GM12875 (cell line): Measurements from ENCODE around the gene TRAIP.
"Not testable (repeated sequence)": the region's sequence is repeated elsewhere in the genome, so short reads cannot be mapped to it uniquely, and the experiment has no call there.

Experiments used
- H3K4me3 ChIP-seq: one replicate; pipeline ENCODE4 v1.5.1; 2011; ENCODE audit warnings: low read depth, low read length, control low read depth
- TF ChIP-seq, protein P1 (sequence below): IDR thresholded peaks from 2 replicates; pipeline ENCODE4 v1.5.1; 2011; ENCODE audit warnings: low read depth, mild to moderate bottlenecking, control low read depth, inconsistent platforms, low read length, moderate library complexity, borderline replicate concordance; ENCODE audit not compliant: insufficient read depth

TRAIP gene

DNA sequence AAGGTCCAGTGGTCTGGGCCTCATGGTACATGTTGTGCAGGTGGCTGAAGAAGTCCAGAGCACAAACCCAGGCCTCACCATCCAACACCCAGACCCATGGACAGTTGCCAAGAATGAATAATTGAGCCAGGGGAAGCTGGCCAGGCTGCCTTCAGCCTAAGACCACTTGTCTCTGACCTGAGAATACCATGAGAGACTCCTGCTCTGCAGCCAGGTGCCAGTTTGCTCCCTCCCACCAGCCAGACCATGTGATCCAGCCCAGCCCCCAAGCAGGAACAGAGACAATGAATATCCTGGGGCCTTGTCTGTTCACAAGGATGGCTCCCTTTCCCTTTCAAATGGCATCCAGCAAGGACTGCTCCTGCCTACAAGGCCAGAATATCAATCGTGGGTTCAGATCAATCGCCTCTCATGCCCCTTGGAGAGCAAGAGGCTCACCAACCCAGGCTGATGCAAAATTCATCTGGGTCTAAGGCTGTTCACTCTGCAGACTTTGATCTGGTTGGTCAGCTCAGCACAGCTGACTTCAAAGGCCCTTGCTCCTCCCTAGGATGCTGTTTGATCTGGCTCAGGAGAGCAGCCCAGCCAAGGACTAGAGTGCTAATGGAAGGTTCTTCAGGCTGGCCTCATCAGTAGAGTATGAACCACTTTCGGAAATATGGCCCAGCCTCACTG, 13.4 kb downstream of the TRAIP start:
- TF ChIP-seq, protein P1, sequence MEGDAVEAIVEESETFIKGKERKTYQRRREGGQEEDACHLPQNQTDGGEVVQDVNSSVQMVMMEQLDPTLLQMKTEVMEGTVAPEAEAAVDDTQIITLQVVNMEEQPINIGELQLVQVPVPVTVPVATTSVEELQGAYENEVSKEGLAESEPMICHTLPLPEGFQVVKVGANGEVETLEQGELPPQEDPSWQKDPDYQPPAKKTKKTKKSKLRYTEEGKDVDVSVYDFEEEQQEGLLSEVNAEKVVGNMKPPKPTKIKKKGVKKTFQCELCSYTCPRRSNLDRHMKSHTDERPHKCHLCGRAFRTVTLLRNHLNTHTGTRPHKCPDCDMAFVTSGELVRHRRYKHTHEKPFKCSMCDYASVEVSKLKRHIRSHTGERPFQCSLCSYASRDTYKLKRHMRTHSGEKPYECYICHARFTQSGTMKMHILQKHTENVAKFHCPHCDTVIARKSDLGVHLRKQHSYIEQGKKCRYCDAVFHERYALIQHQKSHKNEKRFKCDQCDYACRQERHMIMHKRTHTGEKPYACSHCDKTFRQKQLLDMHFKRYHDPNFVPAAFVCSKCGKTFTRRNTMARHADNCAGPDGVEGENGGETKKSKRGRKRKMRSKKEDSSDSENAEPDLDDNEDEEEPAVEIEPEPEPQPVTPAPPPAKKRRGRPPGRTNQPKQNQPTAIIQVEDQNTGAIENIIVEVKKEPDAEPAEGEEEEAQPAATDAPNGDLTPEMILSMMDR = no peak
- no peak overlapping the region for H3K4me3 ChIP-seq

DNA sequence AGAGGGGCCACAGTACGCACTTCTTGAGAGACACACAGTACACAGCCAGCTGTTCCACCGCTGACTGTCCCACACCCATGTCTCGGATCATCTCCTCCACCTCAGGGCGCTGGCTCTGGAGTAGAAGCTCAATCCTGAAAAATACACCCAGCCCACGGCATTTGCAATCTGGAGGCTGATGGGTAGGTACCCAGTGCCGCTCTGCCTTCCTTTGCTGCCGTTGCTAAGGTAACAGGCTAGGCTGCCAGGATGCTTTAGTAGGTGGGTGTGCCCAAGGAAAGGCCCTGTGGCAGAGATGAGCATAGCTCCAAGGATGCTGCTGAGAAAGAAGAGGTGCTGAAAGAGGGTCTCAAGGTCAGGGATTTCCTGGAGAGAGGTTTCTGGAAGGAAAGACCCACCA, 14.6 kb downstream of the TRAIP start:
- no peak overlapping the region for H3K4me3 ChIP-seq
- TF ChIP-seq, protein P1 = no peak

DNA sequence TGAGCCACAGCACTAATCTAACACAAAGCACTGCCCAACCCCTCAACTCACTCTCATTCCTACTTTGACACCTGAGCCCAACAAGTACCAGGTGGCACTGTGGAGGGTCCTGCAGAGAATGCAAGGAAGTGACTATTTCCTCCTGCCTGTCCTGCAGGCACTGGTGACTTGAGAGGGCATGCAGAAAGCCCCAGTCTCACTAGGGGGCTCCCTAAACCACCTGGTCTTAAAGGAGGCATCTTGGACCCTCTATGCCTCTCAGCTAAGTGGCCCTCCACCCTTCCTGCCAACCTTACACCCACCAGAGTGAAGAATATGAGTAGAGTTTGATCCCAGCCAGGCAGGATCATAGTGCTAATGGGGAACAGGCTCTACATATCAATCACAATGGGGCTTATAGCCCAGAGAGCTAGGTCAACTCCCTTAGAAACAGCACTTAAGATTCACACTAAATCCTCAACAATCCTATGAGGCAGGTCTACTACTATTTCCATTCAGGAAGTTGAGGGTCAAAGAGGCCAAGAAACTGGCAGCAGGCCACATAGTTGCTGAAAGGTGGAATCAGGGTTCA, 15.2 kb downstream of the TRAIP start:
- TF ChIP-seq, protein P1 = peak; percentile 61
- no peak overlapping the region for H3K4me3 ChIP-seq

DNA sequence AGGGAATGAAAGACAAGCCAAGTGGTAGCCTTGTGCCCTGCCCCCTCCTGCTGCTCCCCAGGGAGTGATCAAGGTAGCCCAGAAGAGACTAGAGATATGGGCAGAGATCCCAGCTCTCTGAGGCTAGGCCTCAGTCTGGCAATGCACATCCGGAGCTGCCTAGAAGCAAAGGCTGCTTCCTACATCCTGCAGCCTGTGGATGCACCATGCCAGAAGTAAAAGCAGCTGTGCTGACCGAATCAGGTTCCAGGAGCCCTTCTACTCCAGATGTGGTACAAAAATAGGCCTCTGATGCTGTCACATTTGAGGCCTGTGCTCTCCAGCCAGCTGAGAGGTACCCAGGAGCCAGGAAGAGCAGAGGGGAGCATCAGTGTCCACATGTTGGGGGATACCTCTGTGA, 16.0 kb downstream of the TRAIP start:
- TF ChIP-seq, protein P1 = no peak
- H3K4me3 ChIP-seq = no peak overlapping the region

DNA sequence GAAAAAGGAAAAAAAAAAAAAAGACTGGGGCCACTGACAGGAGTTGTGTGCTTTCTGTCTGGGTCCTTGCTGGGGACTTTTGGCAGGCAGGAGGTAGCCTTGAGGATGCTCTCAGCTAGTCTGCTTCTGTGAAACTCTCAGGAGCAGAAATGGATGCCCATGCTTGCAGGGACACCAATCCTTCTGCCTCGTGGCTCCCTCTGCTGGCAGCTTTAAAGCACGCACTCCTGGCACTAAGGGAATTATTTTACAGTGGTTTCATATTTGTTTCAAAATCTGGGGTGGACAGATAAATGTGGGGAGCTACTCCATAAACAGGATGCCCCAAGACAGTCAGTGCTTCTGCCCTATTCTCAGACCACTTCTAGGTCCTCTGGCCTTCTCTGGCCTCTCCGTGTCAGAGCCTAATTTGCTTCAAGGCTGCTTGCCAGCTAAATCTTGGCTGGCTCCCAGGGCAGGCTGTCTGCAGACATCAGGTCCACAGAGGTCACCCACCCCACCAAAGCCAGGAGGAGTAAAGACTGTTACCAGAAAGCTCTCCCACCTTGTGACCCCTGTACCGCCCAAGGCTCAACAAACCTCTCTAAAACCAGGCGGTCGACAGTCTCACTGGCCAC, 17.1 kb downstream of the TRAIP start:
- no peak overlapping the region for H3K4me3 ChIP-seq
- TF ChIP-seq, protein P1 = peak; percentile 77

DNA sequence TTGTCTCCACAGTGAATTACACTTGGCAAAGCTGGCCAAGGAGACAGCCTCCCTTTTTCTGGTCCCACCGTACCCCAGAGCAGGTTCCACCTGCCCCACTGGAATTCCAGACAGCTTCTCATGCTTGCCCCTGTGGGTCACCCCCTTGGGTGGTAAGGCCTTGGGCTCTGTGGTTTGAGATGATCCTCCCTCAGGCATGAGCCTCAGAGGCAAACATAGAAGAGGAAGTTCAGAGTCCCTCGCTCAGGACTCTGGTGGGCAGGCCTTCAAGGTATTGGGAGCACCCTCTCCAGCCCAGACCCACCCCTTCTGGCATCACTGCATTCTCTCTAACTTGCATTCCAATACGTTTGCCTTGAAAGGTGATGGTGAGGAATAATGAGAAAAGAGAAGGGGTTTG, 25.0 kb downstream of the TRAIP start:
- H3K4me3 ChIP-seq = no peak overlapping the region
- TF ChIP-seq, protein P1 = no peak

DNA sequence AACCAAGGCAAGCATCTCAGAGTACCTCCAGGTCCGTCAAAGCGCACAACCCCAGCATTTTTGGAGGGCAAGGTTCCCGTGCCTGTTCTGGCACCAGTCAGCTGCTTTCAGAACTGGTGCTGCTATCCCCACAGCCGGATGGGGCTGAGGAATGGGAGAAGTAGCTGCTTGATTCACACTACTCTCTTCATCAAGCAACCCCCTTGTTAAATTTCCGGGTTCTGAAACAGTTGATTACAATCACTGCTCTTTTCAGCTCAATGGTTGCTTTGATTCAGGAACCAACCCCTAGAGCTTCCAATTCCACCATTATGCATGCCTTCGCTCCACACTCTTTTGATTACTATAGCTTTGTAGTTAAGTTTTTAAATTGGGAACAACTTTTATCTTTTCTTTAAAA, 30.3 kb downstream of the TRAIP start:
- TF ChIP-seq, protein P1 = no peak
- no peak overlapping the region for H3K4me3 ChIP-seq

DNA sequence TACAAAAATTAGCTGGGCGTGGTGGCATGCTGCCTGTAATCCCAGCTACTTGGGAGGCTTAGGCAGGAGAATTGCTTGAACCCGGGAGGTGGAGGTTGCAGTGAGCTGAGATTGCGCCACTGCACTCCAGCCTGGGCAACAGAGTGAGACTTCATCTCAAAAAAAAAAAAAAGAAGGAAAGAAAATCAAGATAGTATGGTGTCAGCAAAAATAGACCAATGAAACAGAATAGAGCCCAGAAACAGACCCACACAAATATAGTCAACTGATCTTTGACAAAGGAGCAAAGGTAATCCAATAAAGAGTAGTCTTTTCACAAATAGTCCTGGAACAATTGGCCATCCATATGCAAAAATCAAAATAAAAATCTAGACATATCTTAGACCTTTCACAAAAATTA, 33.2 kb downstream of the TRAIP start:
- not testable (repeated sequence) for H3K4me3 ChIP-seq
